ENCODE results near the gene CCDC40.
"Not testable (repeated sequence)": the region's sequence is repeated elsewhere in the genome, so short reads cannot be mapped to it uniquely, and the experiment has no call there.

DNA sequence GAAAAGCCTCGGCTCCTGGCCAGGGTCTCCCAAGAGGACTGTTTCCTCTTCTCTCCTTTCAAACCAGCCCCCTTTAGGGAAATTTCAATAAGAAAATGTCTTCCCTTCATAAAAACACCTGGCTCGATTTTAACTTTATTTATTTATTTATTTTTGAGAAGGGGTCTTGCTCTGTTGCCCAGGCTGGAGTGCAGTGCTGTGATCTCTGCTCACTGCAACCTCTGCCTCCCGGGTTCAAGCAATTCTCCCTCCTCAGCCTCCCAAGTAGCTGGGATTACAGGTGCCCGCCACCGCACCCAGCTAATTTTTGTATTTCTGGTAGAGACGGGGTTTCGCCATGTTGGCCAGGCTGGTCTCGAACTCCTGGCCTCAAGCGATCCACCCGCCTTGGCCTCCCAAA, 10.3 kb downstream of the CCDC40 start:
- TF ChIP-seq, protein P1, sequence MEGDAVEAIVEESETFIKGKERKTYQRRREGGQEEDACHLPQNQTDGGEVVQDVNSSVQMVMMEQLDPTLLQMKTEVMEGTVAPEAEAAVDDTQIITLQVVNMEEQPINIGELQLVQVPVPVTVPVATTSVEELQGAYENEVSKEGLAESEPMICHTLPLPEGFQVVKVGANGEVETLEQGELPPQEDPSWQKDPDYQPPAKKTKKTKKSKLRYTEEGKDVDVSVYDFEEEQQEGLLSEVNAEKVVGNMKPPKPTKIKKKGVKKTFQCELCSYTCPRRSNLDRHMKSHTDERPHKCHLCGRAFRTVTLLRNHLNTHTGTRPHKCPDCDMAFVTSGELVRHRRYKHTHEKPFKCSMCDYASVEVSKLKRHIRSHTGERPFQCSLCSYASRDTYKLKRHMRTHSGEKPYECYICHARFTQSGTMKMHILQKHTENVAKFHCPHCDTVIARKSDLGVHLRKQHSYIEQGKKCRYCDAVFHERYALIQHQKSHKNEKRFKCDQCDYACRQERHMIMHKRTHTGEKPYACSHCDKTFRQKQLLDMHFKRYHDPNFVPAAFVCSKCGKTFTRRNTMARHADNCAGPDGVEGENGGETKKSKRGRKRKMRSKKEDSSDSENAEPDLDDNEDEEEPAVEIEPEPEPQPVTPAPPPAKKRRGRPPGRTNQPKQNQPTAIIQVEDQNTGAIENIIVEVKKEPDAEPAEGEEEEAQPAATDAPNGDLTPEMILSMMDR (IDR thresholded peaks at IDR 0.05 in 8 of 11, conservative IDR thresholded peaks at IDR 0.05 in 3 of 11) = not testable (repeated sequence)
- TF ChIP-seq POLR2A, POLR2AphosphoS5 (IDR thresholded peaks at IDR 0.05): not testable (repeated sequence)

Measured in spleen (tissue), 7 donors.